Transverse colon (tissue), 4 donors: ENCODE data around the gene FITM1. TPM values are rescaled to one million over a fixed set of nuclear protein-coding genes. Genes with fewer than 3 reads are reported as not detected.

ENCODE experiments used
- DNase-seq: peaks from one replicate; pipeline ENCODE4 v3.0.0-alpha.2; 2019
- H3K27ac ChIP-seq, 4 donors: fragments of 200-600 bp; sonication (generic); 2 replicates each; pipeline ENCODE4 v1.5.1; 2016 to 2018; ENCODE audit warnings: inconsistent platforms in 4 of 4
- H3K27me3 ChIP-seq: fragments of 200-600 bp; sonication (generic); 2 replicates; pipeline ENCODE4 v1.5.1; 2017; ENCODE audit warnings: inconsistent platforms
- H3K36me3 ChIP-seq, 4 donors: fragments of 200-600 bp; sonication (generic); 2 replicates each; pipeline ENCODE4 v1.5.1; 2017 to 2019; ENCODE audit warnings: inconsistent platforms in 4 of 4
- H3K4me1 ChIP-seq, 4 donors: fragments of 200-600 bp; sonication (generic); 2 replicates each; pipeline ENCODE4 v1.5.1; 2017 to 2020; ENCODE audit warnings: inconsistent platforms in 4 of 4
- H3K4me3 ChIP-seq, 4 donors: fragments of 200-600 bp; sonication (generic); 1 replicate in 1 of 4; 2 replicates in 3 of 4; pipeline versions ENCODE4 v1.5.1 to v1.6.1; 2017 to 2019; ENCODE audit warnings: inconsistent platforms in 4 of 4
- H3K9me3 ChIP-seq, 2 donors: fragments of 200-600 bp; sonication (generic); 2 replicates each; pipeline ENCODE4 v1.5.1; 2017 to 2019; ENCODE audit warnings: inconsistent platforms in 2 of 2
- CTCF ChIP-seq, 5 experiments: fragments of 200-600 bp in 3 of 5; fragments of 450-650 bp in 2 of 5; sonication (generic) in 3 of 5; IDR thresholded peaks; 1 replicate in 2 of 5; 2 replicates in 3 of 5; pipeline ENCODE4 v1.5.1; 2016 to 2017; ENCODE audit warnings: antibody characterized with exemption in 5 of 5, inconsistent platforms in 3 of 5, mild to moderate bottlenecking in 2 of 5, moderate library complexity in 1 of 5
- EP300 ChIP-seq: sonication (generic); formaldehyde crosslinking; IDR thresholded peaks from one replicate; pipeline ENCODE4 v1.6.1; 2017; ENCODE audit warnings: antibody characterized with exemption, low read depth
- POLR2A ChIP-seq: fragments of 450-650 bp; IDR thresholded peaks from one replicate; pipeline ENCODE4 v1.6.1; 2016; ENCODE audit warnings: antibody characterized with exemption, mild to moderate bottlenecking, moderate library complexity
- POLR2AphosphoS5 ChIP-seq, 3 donors: sonication (generic); formaldehyde crosslinking; IDR thresholded peaks; one replicate each; pipeline ENCODE4 v1.6.1; 2016; ENCODE audit warnings: antibody characterized with exemption in 3 of 3
- WGBS, 2 donors: methylation state at CpG; one replicate each; pipeline ENCODE4 v1.1.5; 2018; ENCODE audit warnings: low coverage in 1 of 2; 5-methylcytosine and 5-hydroxymethylcytosine counted together
- in situ Hi-C, 4 donors: fragments of 200-750 bp; cut with MboI; loops; one replicate each; pipeline versions ENCODE4 v1.15.0 to v1.15.1; 2017; ENCODE audit warnings: low sequenced_read_pairs in 3 of 4, low pct_ligation_motif_present in 1 of 4, low pct_unique_long_range_greater_than_20kb in 1 of 4
- intact Hi-C: fragments of 100-400 bp; cut with DNase I; formaldehyde crosslinking; loops from one replicate; pipeline ENCODE4 v1.15.1; 2023; ENCODE audit warnings: low total_unique reads
- total RNA-seq, 4 donors: library from RNA; depleted of rRNA; stranded (reverse); fragments of >200 nt; gene quantifications; one replicate each; pipeline ENCODE4 v1.1.0, GENCODE V29; 2016

Gene FITM1
- total RNA-seq, 4 donors from 2014 or later: 1.4 to 1.6 TPM; not detected in 2

GRCh38 chr14:24093207-24093900 lies 37.1 kb upstream of the FITM1 start:
- in situ Hi-C loops (loop anchor here in 1 of 4 donors (5.0 kb wide), 1 partner anchor 36 kb away; no protein-coding TSS in a partner anchor), intact Hi-C loops (loop anchor here (10.0 kb wide), 1 partner anchor 79 kb away; no protein-coding TSS in a partner anchor)
- Histone ChIP-seq H3K36me3 (no peaks in the 10 kb centered on the region), H3K27me3 (no peaks in the 10 kb centered on the region), H3K4me1 (peaks cover 4 to 42% (median 19%) of the 10 kb centered on the region in 4 donors), H3K9me3 (no peaks in the 10 kb centered on the region), H3K27ac (peak overlapping the region; percentile 92 to 99 (median 97)), H3K4me3 (peak overlapping the region in 3 of 4 donors; percentile 74 to 92 (median 90))
- peak; percentile 25 for DNase-seq
- WGBS, 2 donors: 81 to 93% methylated on average over 3 to 19 of the region's 19 CpGs
- TF ChIP-seq CTCF (IDR thresholded peaks at IDR 0.05): no peak
- TF ChIP-seq POLR2AphosphoS5 (IDR thresholded peaks at IDR 0.05): no peak
- TF ChIP-seq EP300: no peak

GRCh38 chr14:24093901-24094840 lies 36.3 kb upstream of the FITM1 start, which contains the start of gene PCK2:
Gene PCK2 (plus strand): TSS chr14:24094311. CDS start chr14:24094406, 95 bp downstream.
- in situ Hi-C loops: loop anchor here in 1 of 4 donors (5.0 kb wide), 1 partner anchor 37 kb away; no protein-coding TSS in a partner anchor
- Histone ChIP-seq H3K36me3 (no peaks in the 10 kb centered on the region), H3K9me3 (no peaks in the 10 kb centered on the region), H3K4me3 (peak within 1 kb of the TSS; percentile 65 to 92 (median 82)), H3K27ac (peak within 1 kb of the TSS; percentile 92 to 99 (median 97)), H3K4me1 (peaks cover 4 to 42% (median 19%) of the 10 kb centered on the region in 4 donors), H3K27me3 (no peaks in the 10 kb centered on the region)
- peak; percentile 96 for DNase-seq
- intact Hi-C loops: loop anchor here (10.0 kb wide), 1 partner anchor 79 kb away; no protein-coding TSS in a partner anchor
- WGBS, 2 donors: 1% methylated on average over 55 of the region's 68 CpGs; no CpG with 5 or more reads in 1 of the 2 donors
- TF ChIP-seq CTCF (IDR thresholded peaks at IDR 0.05) (peak in 3 of 5 experiments; percentile 25 to 45 (median 31)), POLR2AphosphoS5 (IDR thresholded peaks at IDR 0.05) (peak; percentile 13 to 88 (median 78)), POLR2A (peak; percentile 98), EP300 (no peak)

GRCh38 chr14:24094841-24095270 lies 35.6 kb upstream of the FITM1 start:
- DNase-seq: no peak
- 5 to 7% methylated on average over 5 to 14 of the region's 14 CpGs for WGBS, 2 donors
- Histone ChIP-seq H3K9me3 (no peaks in the 10 kb centered on the region), H3K27ac (peak overlapping the region; percentile 92 to 99 (median 97)), H3K4me1 (peaks cover 4 to 42% (median 19%) of the 10 kb centered on the region in 4 donors), H3K4me3 (peak overlapping the region; percentile 65 to 92 (median 82)), H3K27me3 (no peaks in the 10 kb centered on the region), H3K36me3 (no peaks in the 10 kb centered on the region)
- no peak for TF ChIP-seq EP300
- TF ChIP-seq POLR2A: no peak
- TF ChIP-seq POLR2AphosphoS5 (IDR thresholded peaks at IDR 0.05): no peak
- no peak for TF ChIP-seq CTCF (IDR thresholded peaks at IDR 0.05)
- in situ Hi-C loops: loop anchor here in 1 of 4 donors (5.0 kb wide), 1 partner anchor 38 kb away; no protein-coding TSS in a partner anchor
- intact Hi-C loops: loop anchor here (10.0 kb wide), 1 partner anchor 80 kb away; no protein-coding TSS in a partner anchor
